GM23338 (cell line): ENCODE measurements around the gene BRD9. TPM values are rescaled to one million over a fixed set of nuclear protein-coding genes. Genes with fewer than 3 reads are reported as not detected.

Experiments
- ATAC-seq: fragments of 200-7000 bp; cut with Tn5 transposase; 3 replicates; pipeline ENCODE4 v1.9.1; 2020
- DNase-seq: peaks from one replicate; pipeline ENCODE4 v3.0.0-alpha.2; 2015; ENCODE audit warnings: low spot score
- H2AFZ ChIP-seq: fragments of 200-600 bp; sonication (generic); 2 replicates; pipeline ENCODE4 v1.8.0; 2016; ENCODE audit warnings: antibody characterized with exemption, mild to moderate bottlenecking, moderate library complexity
- H3F3A ChIP-seq: fragments of 200-600 bp; sonication (generic); replicated peaks from 2 replicates; pipeline ENCODE4 v1.8.0; 2017; ENCODE audit warnings: antibody characterized with exemption, mixed run types, low read depth
- H3K27ac ChIP-seq: fragments of 200-600 bp; sonication (generic); 2 replicates; pipeline ENCODE4 v1.6.1; 2016; ENCODE audit warnings: low read depth
- H3K27me3 ChIP-seq: fragments of 200-600 bp; sonication (generic); 2 replicates; pipeline ENCODE4 v1.8.0; 2016; ENCODE audit warnings: mild to moderate bottlenecking, mixed run types, moderate library complexity; ENCODE audit not compliant: insufficient read depth
- H3K36me3 ChIP-seq: fragments of 200-600 bp; sonication (generic); 2 replicates; pipeline ENCODE4 v1.8.0; 2016; ENCODE audit warnings: mild to moderate bottlenecking; ENCODE audit not compliant: insufficient read depth
- H3K4me1 ChIP-seq: fragments of 200-600 bp; sonication (generic); 2 replicates; pipeline ENCODE4 v1.8.0; 2016; ENCODE audit warnings: mild to moderate bottlenecking, moderate library complexity; ENCODE audit not compliant: insufficient read depth
- H3K4me2 ChIP-seq: fragments of 200-600 bp; sonication (generic); 2 replicates; pipeline ENCODE4 v1.7.1; 2017; ENCODE audit warnings: mixed run types
- H3K4me3 ChIP-seq: fragments of 200-600 bp; sonication (generic); 2 replicates; pipeline ENCODE4 v1.6.1; 2016; ENCODE audit warnings: mixed run types
- H3K79me2 ChIP-seq: fragments of 200-600 bp; sonication (generic); replicated peaks from 2 replicates; pipeline ENCODE4 v1.8.0; 2017; ENCODE audit warnings: mild to moderate bottlenecking; ENCODE audit not compliant: insufficient read depth
- H3K9me2 ChIP-seq: fragments of 200-600 bp; sonication (generic); 2 replicates; pipeline ENCODE4 v1.8.0; 2017; ENCODE audit not compliant: insufficient read depth
- H4K20me1 ChIP-seq: fragments of 200-600 bp; sonication (generic); replicated peaks from 2 replicates; pipeline ENCODE4 v1.8.0; 2017; ENCODE audit warnings: mild to moderate bottlenecking; ENCODE audit not compliant: insufficient read depth
- H3K27ac Mint-ChIP-seq: 2 replicates; pipeline ENCODE4 v1.8.0; 2020; ENCODE audit warnings: inconsistent platforms, mild to moderate bottlenecking, moderate library complexity, mixed read lengths
- H3K27me3 Mint-ChIP-seq: 3 replicates; pipeline ENCODE4 v1.8.0; 2022; ENCODE audit warnings: low read depth, mild to moderate bottlenecking, moderate library complexity, mixed read lengths, inconsistent platforms; ENCODE audit not compliant: insufficient read depth, poor library complexity
- H3K36me3 Mint-ChIP-seq: 3 replicates; pipeline ENCODE4 v1.8.0; 2021; ENCODE audit warnings: low read depth, mild to moderate bottlenecking, inconsistent platforms, moderate library complexity, mixed read lengths
- H3K4me1 Mint-ChIP-seq: 3 replicates; pipeline ENCODE4 v1.8.0; 2020; ENCODE audit warnings: mild to moderate bottlenecking, inconsistent platforms, mixed read lengths
- H3K4me3 Mint-ChIP-seq: 3 replicates; pipeline ENCODE4 v1.8.0; 2021; ENCODE audit warnings: moderate library complexity, mild to moderate bottlenecking, inconsistent platforms, mixed read lengths
- H3K9me3 Mint-ChIP-seq: 3 replicates; pipeline ENCODE4 v1.8.0; 2020; ENCODE audit warnings: moderate library complexity, mild to moderate bottlenecking, inconsistent platforms, mixed read lengths
- CREB1 ChIP-seq: fragments of 250-450 bp; sonication (Bioruptor Pico); IDR thresholded peaks from 2 replicates; pipeline ENCODE4 v1.5.0; 2020; ENCODE audit warnings: low read depth, mild to moderate bottlenecking, moderate library complexity
- EZH2 ChIP-seq: fragments of 200-600 bp; sonication (generic); IDR thresholded peaks from one replicate; pipeline ENCODE4 v1.8.0; 2017; ENCODE audit warnings: antibody characterized with exemption, mild to moderate bottlenecking, low read depth; ENCODE audit not compliant: unreplicated experiment
- EZH2phosphoT487 ChIP-seq: fragments of 200-600 bp; sonication (generic); IDR thresholded peaks from one replicate; pipeline ENCODE4 v1.8.1; 2018; ENCODE audit warnings: antibody characterized with exemption; ENCODE audit not compliant: unreplicated experiment
- JUNB ChIP-seq: IDR thresholded peaks from one replicate; pipeline ENCODE4 v1.6.1; 2016; ENCODE audit warnings: antibody characterized with exemption; ENCODE audit not compliant: unreplicated experiment
- NANOG ChIP-seq: IDR thresholded peaks from 2 replicates; pipeline ENCODE4 v1.6.1; 2016; ENCODE audit warnings: antibody characterized with exemption, borderline replicate concordance
- POLR2AphosphoS5 ChIP-seq: IDR thresholded peaks from 2 replicates; pipeline ENCODE4 v1.6.1; 2016; ENCODE audit warnings: antibody characterized with exemption, low read depth
- STAT1 ChIP-seq: IDR thresholded peaks from one replicate; pipeline ENCODE4 v1.6.1; 2016; ENCODE audit warnings: antibody characterized with exemption; ENCODE audit not compliant: unreplicated experiment
- ZNF114 ChIP-seq: fragments of 250-450 bp; sonication (Bioruptor Pico); IDR thresholded peaks from 2 replicates; pipeline ENCODE4 v1.5.0; 2020; ENCODE audit warnings: mild to moderate bottlenecking, moderate library complexity
- ZNF331 ChIP-seq: fragments of 250-450 bp; sonication (Bioruptor Pico); IDR thresholded peaks from 2 replicates; pipeline ENCODE4 v1.5.0; 2020; ENCODE audit warnings: low read depth, mild to moderate bottlenecking, moderate library complexity
- polyA plus RNA-seq: library from polyadenylated mRNA; unstranded; fragments of >200 nt; fragmentation: Nextera tagmentation; extraction: Ambion mirVana; gene quantifications from 2 replicates; pipeline ENCODE4 v1.2.1, GENCODE V29; 2016
- total RNA-seq: library from RNA; depleted of rRNA; stranded (reverse); fragments of >200 nt; shearing (Covaris generic); gene quantifications from 2 replicates; pipeline ENCODE4 v1.2.3, GENCODE V29; 2014
- TF ChIP-seq, protein P1 (sequence below): IDR thresholded peaks from one replicate; pipeline ENCODE4 v1.6.1; 2018; ENCODE audit warnings: antibody characterized with exemption; ENCODE audit not compliant: unreplicated experiment
- TF ChIP-seq, protein P2 (sequence below): IDR thresholded peaks from 2 replicates; pipeline ENCODE4 v1.6.1; 2016; ENCODE audit warnings: antibody characterized with exemption
- TF ChIP-seq, protein P3 (sequence below), 2 experiments: fragments of 200-600 bp in 1 of 2; sonication (generic) in 1 of 2; conservative IDR thresholded peaks; 2 replicates each; pipeline versions ENCODE4 v1.5.1 to v1.6.1; 2016 to 2017; ENCODE audit warnings: antibody characterized with exemption in 2 of 2, low read depth in 2 of 2, mild to moderate bottlenecking in 2 of 2, moderate library complexity in 1 of 2
- TF ChIP-seq, protein P4 (sequence below): fragments of 250-450 bp; sonication (Bioruptor Pico); IDR thresholded peaks from 2 replicates; pipeline ENCODE4 v1.5.0; 2020; ENCODE audit warnings: mild to moderate bottlenecking, moderate library complexity

BRD9 gene
- total and polyA plus RNA-seq, 2 experiments from 2014 or later, result 32.9 to 54.7 TPM

DNA sequence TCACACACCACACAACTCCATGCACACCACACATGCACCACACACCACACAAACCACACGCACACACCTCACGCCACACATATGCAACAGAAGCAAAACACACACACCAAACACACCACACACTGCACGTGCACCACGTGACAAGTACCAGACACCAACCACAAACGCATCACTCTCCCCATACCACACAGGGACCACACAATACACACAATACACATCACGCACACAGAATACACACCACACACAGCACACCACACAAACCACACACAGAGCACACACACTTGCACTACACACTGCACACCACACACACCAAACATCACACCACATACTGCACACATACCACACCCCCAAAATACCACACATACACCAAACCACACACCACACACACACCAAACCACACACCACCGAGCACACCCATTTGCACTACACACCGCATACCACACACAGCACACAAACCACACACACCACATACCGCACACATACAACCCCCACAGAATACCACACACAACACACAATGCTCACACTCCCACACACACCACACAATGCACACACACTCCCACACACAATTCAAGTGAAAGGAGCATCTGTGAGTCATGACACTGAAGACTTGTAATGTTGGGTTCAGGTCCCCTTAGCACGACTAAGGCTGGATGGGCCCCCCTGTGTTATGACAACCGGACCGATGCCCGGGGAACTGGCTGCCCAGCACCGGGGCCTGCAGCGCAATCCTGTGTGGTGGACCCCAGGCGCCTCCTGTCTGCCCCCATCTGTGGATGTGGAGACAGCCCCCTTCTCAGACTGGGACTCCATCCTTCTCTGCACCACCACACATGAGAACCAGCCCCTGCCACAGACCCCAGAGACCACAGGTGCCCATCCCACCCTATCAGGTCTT, 35.8 kb downstream of the BRD9 start:
- no peaks in the 10 kb centered on the region; the same call in 2 of the 3 replicates for H3K4me1 Mint-ChIP-seq
- Histone ChIP-seq H3K4me3 (no peak overlapping the region), H3F3A (no peaks in the 10 kb centered on the region), H3K9me2 (no peaks in the 10 kb centered on the region), H3K4me2 (no peak overlapping the region), H3K36me3 (no peaks in the 10 kb centered on the region), H2AFZ (no peak overlapping the region), H3K27ac (no peak overlapping the region), H3K27me3 (no peaks in the 10 kb centered on the region), H3K4me1 (no peaks in the 10 kb centered on the region), H4K20me1 (no peaks in the 10 kb centered on the region), H3K79me2 (no peaks in the 10 kb centered on the region)
- no peak for TF ChIP-seq POLR2AphosphoS5
- TF ChIP-seq EZH2phosphoT487, result no peak
- TF ChIP-seq, protein P1, sequence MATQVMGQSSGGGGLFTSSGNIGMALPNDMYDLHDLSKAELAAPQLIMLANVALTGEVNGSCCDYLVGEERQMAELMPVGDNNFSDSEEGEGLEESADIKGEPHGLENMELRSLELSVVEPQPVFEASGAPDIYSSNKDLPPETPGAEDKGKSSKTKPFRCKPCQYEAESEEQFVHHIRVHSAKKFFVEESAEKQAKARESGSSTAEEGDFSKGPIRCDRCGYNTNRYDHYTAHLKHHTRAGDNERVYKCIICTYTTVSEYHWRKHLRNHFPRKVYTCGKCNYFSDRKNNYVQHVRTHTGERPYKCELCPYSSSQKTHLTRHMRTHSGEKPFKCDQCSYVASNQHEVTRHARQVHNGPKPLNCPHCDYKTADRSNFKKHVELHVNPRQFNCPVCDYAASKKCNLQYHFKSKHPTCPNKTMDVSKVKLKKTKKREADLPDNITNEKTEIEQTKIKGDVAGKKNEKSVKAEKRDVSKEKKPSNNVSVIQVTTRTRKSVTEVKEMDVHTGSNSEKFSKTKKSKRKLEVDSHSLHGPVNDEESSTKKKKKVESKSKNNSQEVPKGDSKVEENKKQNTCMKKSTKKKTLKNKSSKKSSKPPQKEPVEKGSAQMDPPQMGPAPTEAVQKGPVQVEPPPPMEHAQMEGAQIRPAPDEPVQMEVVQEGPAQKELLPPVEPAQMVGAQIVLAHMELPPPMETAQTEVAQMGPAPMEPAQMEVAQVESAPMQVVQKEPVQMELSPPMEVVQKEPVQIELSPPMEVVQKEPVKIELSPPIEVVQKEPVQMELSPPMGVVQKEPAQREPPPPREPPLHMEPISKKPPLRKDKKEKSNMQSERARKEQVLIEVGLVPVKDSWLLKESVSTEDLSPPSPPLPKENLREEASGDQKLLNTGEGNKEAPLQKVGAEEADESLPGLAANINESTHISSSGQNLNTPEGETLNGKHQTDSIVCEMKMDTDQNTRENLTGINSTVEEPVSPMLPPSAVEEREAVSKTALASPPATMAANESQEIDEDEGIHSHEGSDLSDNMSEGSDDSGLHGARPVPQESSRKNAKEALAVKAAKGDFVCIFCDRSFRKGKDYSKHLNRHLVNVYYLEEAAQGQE, result no peak
- TF ChIP-seq, protein P2, sequence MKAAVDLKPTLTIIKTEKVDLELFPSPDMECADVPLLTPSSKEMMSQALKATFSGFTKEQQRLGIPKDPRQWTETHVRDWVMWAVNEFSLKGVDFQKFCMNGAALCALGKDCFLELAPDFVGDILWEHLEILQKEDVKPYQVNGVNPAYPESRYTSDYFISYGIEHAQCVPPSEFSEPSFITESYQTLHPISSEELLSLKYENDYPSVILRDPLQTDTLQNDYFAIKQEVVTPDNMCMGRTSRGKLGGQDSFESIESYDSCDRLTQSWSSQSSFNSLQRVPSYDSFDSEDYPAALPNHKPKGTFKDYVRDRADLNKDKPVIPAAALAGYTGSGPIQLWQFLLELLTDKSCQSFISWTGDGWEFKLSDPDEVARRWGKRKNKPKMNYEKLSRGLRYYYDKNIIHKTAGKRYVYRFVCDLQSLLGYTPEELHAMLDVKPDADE, result no peak
- TF ChIP-seq, protein P3, sequence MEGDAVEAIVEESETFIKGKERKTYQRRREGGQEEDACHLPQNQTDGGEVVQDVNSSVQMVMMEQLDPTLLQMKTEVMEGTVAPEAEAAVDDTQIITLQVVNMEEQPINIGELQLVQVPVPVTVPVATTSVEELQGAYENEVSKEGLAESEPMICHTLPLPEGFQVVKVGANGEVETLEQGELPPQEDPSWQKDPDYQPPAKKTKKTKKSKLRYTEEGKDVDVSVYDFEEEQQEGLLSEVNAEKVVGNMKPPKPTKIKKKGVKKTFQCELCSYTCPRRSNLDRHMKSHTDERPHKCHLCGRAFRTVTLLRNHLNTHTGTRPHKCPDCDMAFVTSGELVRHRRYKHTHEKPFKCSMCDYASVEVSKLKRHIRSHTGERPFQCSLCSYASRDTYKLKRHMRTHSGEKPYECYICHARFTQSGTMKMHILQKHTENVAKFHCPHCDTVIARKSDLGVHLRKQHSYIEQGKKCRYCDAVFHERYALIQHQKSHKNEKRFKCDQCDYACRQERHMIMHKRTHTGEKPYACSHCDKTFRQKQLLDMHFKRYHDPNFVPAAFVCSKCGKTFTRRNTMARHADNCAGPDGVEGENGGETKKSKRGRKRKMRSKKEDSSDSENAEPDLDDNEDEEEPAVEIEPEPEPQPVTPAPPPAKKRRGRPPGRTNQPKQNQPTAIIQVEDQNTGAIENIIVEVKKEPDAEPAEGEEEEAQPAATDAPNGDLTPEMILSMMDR (conservative IDR thresholded peaks at IDR 0.05; ENCODE audit: low read depth in 2 of 2), result no peak
- TF ChIP-seq ZNF331 (CRISPR knock-in tag), result no peak
- TF ChIP-seq ZNF114 (CRISPR knock-in tag), result no peak
- no peak for TF ChIP-seq CREB1 (CRISPR knock-in tag)
- no peak for TF ChIP-seq EZH2
- TF ChIP-seq, protein P4, sequence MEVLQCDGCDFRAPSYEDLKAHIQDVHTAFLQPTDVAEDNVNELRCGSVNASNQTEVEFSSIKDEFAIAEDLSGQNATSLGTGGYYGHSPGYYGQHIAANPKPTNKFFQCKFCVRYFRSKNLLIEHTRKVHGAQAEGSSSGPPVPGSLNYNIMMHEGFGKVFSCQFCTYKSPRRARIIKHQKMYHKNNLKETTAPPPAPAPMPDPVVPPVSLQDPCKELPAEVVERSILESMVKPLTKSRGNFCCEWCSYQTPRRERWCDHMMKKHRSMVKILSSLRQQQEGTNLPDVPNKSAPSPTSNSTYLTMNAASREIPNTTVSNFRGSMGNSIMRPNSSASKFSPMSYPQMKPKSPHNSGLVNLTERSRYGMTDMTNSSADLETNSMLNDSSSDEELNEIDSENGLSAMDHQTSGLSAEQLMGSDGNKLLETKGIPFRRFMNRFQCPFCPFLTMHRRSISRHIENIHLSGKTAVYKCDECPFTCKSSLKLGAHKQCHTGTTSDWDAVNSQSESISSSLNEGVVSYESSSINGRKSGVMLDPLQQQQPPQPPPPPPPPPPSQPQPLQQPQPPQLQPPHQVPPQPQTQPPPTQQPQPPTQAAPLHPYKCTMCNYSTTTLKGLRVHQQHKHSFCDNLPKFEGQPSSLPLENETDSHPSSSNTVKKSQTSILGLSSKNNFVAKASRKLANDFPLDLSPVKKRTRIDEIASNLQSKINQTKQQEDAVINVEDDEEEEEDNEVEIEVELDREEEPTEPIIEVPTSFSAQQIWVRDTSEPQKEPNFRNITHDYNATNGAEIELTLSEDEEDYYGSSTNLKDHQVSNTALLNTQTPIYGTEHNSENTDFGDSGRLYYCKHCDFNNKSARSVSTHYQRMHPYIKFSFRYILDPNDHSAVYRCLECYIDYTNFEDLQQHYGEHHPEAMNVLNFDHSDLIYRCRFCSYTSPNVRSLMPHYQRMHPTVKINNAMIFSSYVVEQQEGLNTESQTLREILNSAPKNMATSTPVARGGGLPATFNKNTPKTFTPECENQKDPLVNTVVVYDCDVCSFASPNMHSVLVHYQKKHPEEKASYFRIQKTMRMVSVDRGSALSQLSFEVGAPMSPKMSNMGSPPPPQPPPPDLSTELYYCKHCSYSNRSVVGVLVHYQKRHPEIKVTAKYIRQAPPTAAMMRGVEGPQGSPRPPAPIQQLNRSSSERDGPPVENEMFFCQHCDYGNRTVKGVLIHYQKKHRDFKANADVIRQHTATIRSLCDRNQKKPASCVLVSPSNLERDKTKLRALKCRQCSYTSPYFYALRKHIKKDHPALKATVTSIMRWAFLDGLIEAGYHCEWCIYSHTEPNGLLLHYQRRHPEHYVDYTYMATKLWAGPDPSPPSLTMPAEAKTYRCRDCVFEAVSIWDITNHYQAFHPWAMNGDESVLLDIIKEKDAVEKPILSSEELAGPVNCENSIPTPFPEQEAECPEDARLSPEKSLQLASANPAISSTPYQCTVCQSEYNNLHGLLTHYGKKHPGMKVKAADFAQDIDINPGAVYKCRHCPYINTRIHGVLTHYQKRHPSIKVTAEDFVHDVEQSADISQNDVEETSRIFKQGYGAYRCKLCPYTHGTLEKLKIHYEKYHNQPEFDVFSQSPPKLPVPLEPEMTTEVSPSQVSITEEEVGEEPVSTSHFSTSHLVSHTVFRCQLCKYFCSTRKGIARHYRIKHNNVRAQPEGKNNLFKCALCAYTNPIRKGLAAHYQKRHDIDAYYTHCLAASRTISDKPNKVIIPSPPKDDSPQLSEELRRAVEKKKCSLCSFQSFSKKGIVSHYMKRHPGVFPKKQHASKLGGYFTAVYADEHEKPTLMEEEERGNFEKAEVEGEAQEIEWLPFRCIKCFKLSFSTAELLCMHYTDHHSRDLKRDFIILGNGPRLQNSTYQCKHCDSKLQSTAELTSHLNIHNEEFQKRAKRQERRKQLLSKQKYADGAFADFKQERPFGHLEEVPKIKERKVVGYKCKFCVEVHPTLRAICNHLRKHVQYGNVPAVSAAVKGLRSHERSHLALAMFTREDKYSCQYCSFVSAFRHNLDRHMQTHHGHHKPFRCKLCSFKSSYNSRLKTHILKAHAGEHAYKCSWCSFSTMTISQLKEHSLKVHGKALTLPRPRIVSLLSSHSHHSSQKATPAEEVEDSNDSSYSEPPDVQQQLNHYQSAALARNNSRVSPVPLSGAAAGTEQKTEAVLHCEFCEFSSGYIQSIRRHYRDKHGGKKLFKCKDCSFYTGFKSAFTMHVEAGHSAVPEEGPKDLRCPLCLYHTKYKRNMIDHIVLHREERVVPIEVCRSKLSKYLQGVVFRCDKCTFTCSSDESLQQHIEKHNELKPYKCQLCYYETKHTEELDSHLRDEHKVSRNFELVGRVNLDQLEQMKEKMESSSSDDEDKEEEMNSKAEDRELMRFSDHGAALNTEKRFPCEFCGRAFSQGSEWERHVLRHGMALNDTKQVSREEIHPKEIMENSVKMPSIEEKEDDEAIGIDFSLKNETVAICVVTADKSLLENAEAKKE, result no peak
- TF ChIP-seq JUNB, result no peak
- no peak for TF ChIP-seq NANOG
- no peak for TF ChIP-seq STAT1
- no peak for ATAC-seq
- no peak for DNase-seq
- H3K27me3 Mint-ChIP-seq, result peaks cover 12% of the 10 kb centered on the region
- H3K36me3 Mint-ChIP-seq, result no peaks in the 10 kb centered on the region; the same call in 1 of the 3 replicates
- no peak overlapping the region for H3K27ac Mint-ChIP-seq
- no peak overlapping the region for H3K4me3 Mint-ChIP-seq
- H3K9me3 Mint-ChIP-seq, result no peaks in the 10 kb centered on the region; the same call in 1 of the 3 replicates
